ENCODE data around the gene ASS1. TPM values are rescaled to one million over a fixed set of nuclear protein-coding genes. Genes with fewer than 3 reads are reported as not detected.
A peak's percentile ranks its signal among the peaks of the same experiment; 100 is the strongest.

Gene ASS1
- total RNA-seq, 2 donors from 2014 or later: 380 to 511 TPM

- TF ChIP-seq CTCF (IDR thresholded peaks at IDR 0.05): no peak
Observed at GRCh38 chr9:130407916-130408663, 36.7 kb upstream of the ASS1 start.

GRCh38 chr9:130408669-130409068 is 36.1 kb upstream of the ASS1 start:
- Histone ChIP-seq H3K4me1 (no peaks in the 10 kb centered on the region), H3K9ac (ENCODE audit: low read depth in 2 of 2, low read length in 2 of 2) (no peak overlapping the region), H3K9me3 (no peaks in the 10 kb centered on the region), H3K27ac (no peak overlapping the region), H3K4me3 (no peak overlapping the region), H3K27me3 (no peaks in the 10 kb centered on the region), H3K36me3 (no peaks in the 10 kb centered on the region)
- DNase-seq: no peak
- TF ChIP-seq CTCF (IDR thresholded peaks at IDR 0.05): no peak
- intact Hi-C loops (cut with DNase I): no loop called here

More at GRCh38 chr9:130407916-130408663, 36.7 kb upstream of the ASS1 start:
- H3K36me3 ChIP-seq: no peaks in the 10 kb centered on the region
- no peaks in the 10 kb centered on the region for H3K4me1 ChIP-seq
- DNase-seq: no peak
- intact Hi-C loops (cut with DNase I): no loop called here
- no peaks in the 10 kb centered on the region for H3K27me3 ChIP-seq
- no peak overlapping the region for H3K4me3 ChIP-seq
- no peak overlapping the region for H3K27ac ChIP-seq
- H3K9me3 ChIP-seq: no peaks in the 10 kb centered on the region
- H3K9ac ChIP-seq (ENCODE audit: low read depth in 2 of 2, low read length in 2 of 2): no peak overlapping the region

- H3K9ac ChIP-seq (ENCODE audit: low read depth in 2 of 2, low read length in 2 of 2): no peak overlapping the region
- DNase-seq: no peak
- no peak for TF ChIP-seq CTCF (IDR thresholded peaks at IDR 0.05)
- H3K9me3 ChIP-seq: no peaks in the 10 kb centered on the region
- H3K4me3 ChIP-seq: no peak overlapping the region
- H3K4me1 ChIP-seq: no peaks in the 10 kb centered on the region
- no peaks in the 10 kb centered on the region for H3K36me3 ChIP-seq
- intact Hi-C loops (cut with DNase I): no loop called here
- H3K27me3 ChIP-seq: no peaks in the 10 kb centered on the region
- no peak overlapping the region for H3K27ac ChIP-seq
Observed at GRCh38 chr9:130409246-130409645, 35.5 kb upstream of the ASS1 start.

GRCh38 chr9:130410443-130410842 is 34.3 kb upstream of the ASS1 start:
- DNase-seq: peak; percentile 60
- Histone ChIP-seq H3K27ac (peak overlapping the region; percentile 75), H3K4me3 (no peak overlapping the region), H3K9ac (ENCODE audit: low read depth in 2 of 2, low read length in 2 of 2) (peak overlapping the region; percentile 31 to 36), H3K27me3 (no peaks in the 10 kb centered on the region), H3K9me3 (no peaks in the 10 kb centered on the region), H3K4me1 (no peaks in the 10 kb centered on the region), H3K36me3 (no peaks in the 10 kb centered on the region)
- no peak for TF ChIP-seq CTCF (IDR thresholded peaks at IDR 0.05)
- intact Hi-C loops (cut with DNase I): no loop called here

GRCh38 chr9:130411566-130411915 is 33.2 kb upstream of the ASS1 start:
- Histone ChIP-seq H3K9ac (ENCODE audit: low read depth in 2 of 2, low read length in 2 of 2) (no peak overlapping the region), H3K4me1 (no peaks in the 10 kb centered on the region), H3K4me3 (no peak overlapping the region), H3K36me3 (no peaks in the 10 kb centered on the region), H3K27me3 (no peaks in the 10 kb centered on the region), H3K27ac (peak overlapping the region; percentile 75), H3K9me3 (no peaks in the 10 kb centered on the region)
- no peak for TF ChIP-seq CTCF (IDR thresholded peaks at IDR 0.05)
- intact Hi-C loops (cut with DNase I): no loop called here
- no peak for DNase-seq

Data from colonic mucosa (tissue), 4 donors.